Heart left ventricle (tissue), 13 donors: ENCODE results near the gene THEM5.
"Not testable (repeated sequence)": the region's sequence is repeated elsewhere in the genome, so short reads cannot be mapped to it uniquely, and the experiment has no call there.

Source experiments
- POLR2A ChIP-seq, 2 donors: fragments of 450-650 bp; IDR thresholded peaks; one replicate each; pipeline ENCODE4 v1.6.1; 2017; ENCODE audit warnings: antibody characterized with exemption in 2 of 2, mild to moderate bottlenecking in 2 of 2, moderate library complexity in 2 of 2
- TF ChIP-seq, protein P1 (sequence below), 12 donors: fragments of 200-600 bp; sonication (generic) in 4 of 12; IDR thresholded peaks; one replicate each; pipeline versions ENCODE4 v1.5.0 to v1.8.0; 2018 to 2022; ENCODE audit warnings: antibody characterized with exemption in 12 of 12, mild to moderate bottlenecking in 5 of 12
- donor health status: ischemic (EF 13 %, LVEDD 7.1; RV severe dilation, severe dysfunction).
- donor health status: DM: no; HTN: yes; CAD: no.
- donor health status: DM: no; HTN: no; CAD: no.
- donor health status: ischemic (EF 25% LVEDD 6.9; RV normal size, moderate dysfunction).
- donor health status: ischemic (EF 25% LVEDD 5.7; RV mildly dilated, moderate dysfunction).
- donor health status: ischemic (EF 35%, LVEDD 5.7; RV mildly dilated, moderate dysfunction).
- donor health status: nonischemic (EF 11% LVEDD 7.7; RV severe dilation, severe dysfunction).
- donor health status: DM: yes; HTN: yes; CAD: no.
- donor health status: PGD.
- donor health status: ischemic (EF 29% LVEDD 5.4; RV normal size, mild dysfunction).
- donor health status: nonischemic (EF 23%, LVEDD 6.1; RV moderate dilation, normal function).

DNA sequence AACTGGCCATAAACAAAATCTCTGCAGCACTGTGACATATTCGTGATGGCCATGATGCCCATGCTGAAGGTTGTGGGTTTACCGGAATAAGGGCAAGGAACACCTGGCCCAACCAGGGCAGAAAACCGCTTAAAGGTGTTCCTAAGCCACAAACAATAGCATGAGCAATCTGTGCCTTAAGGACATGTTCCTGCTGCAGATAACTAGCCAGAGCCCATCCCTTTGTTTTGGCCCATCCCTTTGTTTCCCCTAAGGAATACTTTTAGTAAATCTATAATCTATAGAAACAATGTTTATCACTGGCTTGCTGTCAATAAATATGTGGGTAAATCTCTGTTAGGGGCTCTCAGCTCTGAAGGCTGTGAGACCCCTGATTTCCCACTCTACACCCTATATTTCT lies 47.3 kb upstream of the THEM5 start:
- TF ChIP-seq POLR2A (IDR thresholded peaks at IDR 0.05), result not testable (repeated sequence)
- TF ChIP-seq, protein P1, sequence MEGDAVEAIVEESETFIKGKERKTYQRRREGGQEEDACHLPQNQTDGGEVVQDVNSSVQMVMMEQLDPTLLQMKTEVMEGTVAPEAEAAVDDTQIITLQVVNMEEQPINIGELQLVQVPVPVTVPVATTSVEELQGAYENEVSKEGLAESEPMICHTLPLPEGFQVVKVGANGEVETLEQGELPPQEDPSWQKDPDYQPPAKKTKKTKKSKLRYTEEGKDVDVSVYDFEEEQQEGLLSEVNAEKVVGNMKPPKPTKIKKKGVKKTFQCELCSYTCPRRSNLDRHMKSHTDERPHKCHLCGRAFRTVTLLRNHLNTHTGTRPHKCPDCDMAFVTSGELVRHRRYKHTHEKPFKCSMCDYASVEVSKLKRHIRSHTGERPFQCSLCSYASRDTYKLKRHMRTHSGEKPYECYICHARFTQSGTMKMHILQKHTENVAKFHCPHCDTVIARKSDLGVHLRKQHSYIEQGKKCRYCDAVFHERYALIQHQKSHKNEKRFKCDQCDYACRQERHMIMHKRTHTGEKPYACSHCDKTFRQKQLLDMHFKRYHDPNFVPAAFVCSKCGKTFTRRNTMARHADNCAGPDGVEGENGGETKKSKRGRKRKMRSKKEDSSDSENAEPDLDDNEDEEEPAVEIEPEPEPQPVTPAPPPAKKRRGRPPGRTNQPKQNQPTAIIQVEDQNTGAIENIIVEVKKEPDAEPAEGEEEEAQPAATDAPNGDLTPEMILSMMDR (IDR thresholded peaks at IDR 0.05), result not testable (repeated sequence)
